Nephron progenitor cell (in vitro differentiated cells): ENCODE measurements around the gene KIF1A.

Experiments
- DNase-seq: peaks from one replicate; pipeline ENCODE4 v3.0.0; 2021
- H3K27ac Mint-ChIP-seq: 2 replicates; pipeline ENCODE4 v1.8.0; 2021; ENCODE audit warnings: mild to moderate bottlenecking, moderate library complexity, mixed read lengths
- H3K27me3 Mint-ChIP-seq: 2 replicates; pipeline ENCODE4 v1.8.0; 2021; ENCODE audit warnings: mild to moderate bottlenecking, low read depth, mixed read lengths; ENCODE audit not compliant: poor library complexity
- H3K36me3 Mint-ChIP-seq: 2 replicates; pipeline ENCODE4 v1.8.0; 2021; ENCODE audit warnings: low read depth, mixed read lengths
- H3K4me1 Mint-ChIP-seq: 2 replicates; pipeline ENCODE4 v1.8.0; 2021; ENCODE audit warnings: mixed read lengths
- H3K4me3 Mint-ChIP-seq: 2 replicates; pipeline ENCODE4 v1.8.0; 2021; ENCODE audit warnings: mild to moderate bottlenecking, moderate library complexity, mixed read lengths
- H3K9me3 Mint-ChIP-seq: 2 replicates; pipeline ENCODE4 v1.8.0; 2021; ENCODE audit warnings: mild to moderate bottlenecking, moderate library complexity, mixed read lengths
- CTCF ChIP-seq: fragments of 200-600 bp; sonication (generic); IDR thresholded peaks from 2 replicates; pipeline ENCODE4 v1.5.0; 2021; ENCODE audit warnings: antibody characterized with exemption

Gene KIF1A

GRCh38 chr2:240792629-240793312 is 27.2 kb downstream of the KIF1A start:
- Mint-ChIP-seq H3K27ac (peak overlapping the region; percentile 80), H3K9me3 (no peaks in the 10 kb centered on the region), H3K36me3 (no peaks in the 10 kb centered on the region), H3K4me3 (peak overlapping the region; percentile 4), H3K4me1 (peaks cover 80% of the 10 kb centered on the region), H3K27me3 (peaks cover 11% of the 10 kb centered on the region)
- DNase-seq = peak; percentile 2
- no peak for TF ChIP-seq CTCF

- Mint-ChIP-seq H3K27ac (peak overlapping the region; percentile 80), H3K27me3 (peaks cover 8% of the 10 kb centered on the region), H3K9me3 (no peaks in the 10 kb centered on the region), H3K4me1 (peaks cover 73% of the 10 kb centered on the region), H3K4me3 (peak overlapping the region; percentile 4), H3K36me3 (no peaks in the 10 kb centered on the region)
- TF ChIP-seq CTCF = no peak
- peak; percentile 49 for DNase-seq
These were observed 28.0 kb downstream of the KIF1A start for GRCh38 chr2:240791821-240792628.

GRCh38 chr2:240791221-240791800 is 28.7 kb downstream of the KIF1A start:
- H3K27me3 Mint-ChIP-seq = peaks cover 4% of the 10 kb centered on the region
- DNase-seq = peak; percentile 14
- no peaks in the 10 kb centered on the region for H3K9me3 Mint-ChIP-seq
- H3K36me3 Mint-ChIP-seq = no peaks in the 10 kb centered on the region
- no peak for TF ChIP-seq CTCF
- H3K4me1 Mint-ChIP-seq = peaks cover 66% of the 10 kb centered on the region
- no peak overlapping the region for H3K27ac Mint-ChIP-seq
- H3K4me3 Mint-ChIP-seq = no peak overlapping the region

- H3K4me1 Mint-ChIP-seq = peaks cover 59% of the 10 kb centered on the region
- no peak for TF ChIP-seq CTCF
- H3K4me3 Mint-ChIP-seq = no peak overlapping the region
- H3K27ac Mint-ChIP-seq = no peak overlapping the region
- H3K27me3 Mint-ChIP-seq = peaks cover 4% of the 10 kb centered on the region
- no peaks in the 10 kb centered on the region for H3K9me3 Mint-ChIP-seq
- peak; percentile 8 for DNase-seq
- H3K36me3 Mint-ChIP-seq = no peaks in the 10 kb centered on the region
These were observed 29.4 kb downstream of the KIF1A start for GRCh38 chr2:240790370-240791220.

- H3K4me1 Mint-ChIP-seq = peaks cover 53% of the 10 kb centered on the region
- H3K9me3 Mint-ChIP-seq = no peaks in the 10 kb centered on the region
- no peak for TF ChIP-seq CTCF
- no peak overlapping the region for H3K4me3 Mint-ChIP-seq
- peaks cover 3% of the 10 kb centered on the region for H3K27me3 Mint-ChIP-seq
- H3K36me3 Mint-ChIP-seq = no peaks in the 10 kb centered on the region
- no peak overlapping the region for H3K27ac Mint-ChIP-seq
- peak; percentile 5 for DNase-seq
These were observed 30.3 kb downstream of the KIF1A start for GRCh38 chr2:240789501-240790369.
